OCI-LY1 (cell line): ENCODE measurements around the gene RGPD8.

Experiments
- EZH2 ChIP-seq: fragments of 200-600 bp; sonication (generic), shearing (Covaris generic); IDR thresholded peaks from 2 replicates; pipeline ENCODE4 v1.8.0; 2017; ENCODE audit warnings: borderline replicate concordance, mixed run types, mild to moderate bottlenecking, antibody characterized with exemption, low read length, moderate library complexity, mixed read lengths
- TF ChIP-seq, protein P1 (sequence below): fragments of 200-600 bp; sonication (generic), shearing (Covaris generic); IDR thresholded peaks from 2 replicates; pipeline ENCODE4 v1.5.1; 2017; ENCODE audit warnings: mild to moderate bottlenecking, antibody characterized with exemption, low read length, moderate library complexity, mixed read lengths

DNA sequence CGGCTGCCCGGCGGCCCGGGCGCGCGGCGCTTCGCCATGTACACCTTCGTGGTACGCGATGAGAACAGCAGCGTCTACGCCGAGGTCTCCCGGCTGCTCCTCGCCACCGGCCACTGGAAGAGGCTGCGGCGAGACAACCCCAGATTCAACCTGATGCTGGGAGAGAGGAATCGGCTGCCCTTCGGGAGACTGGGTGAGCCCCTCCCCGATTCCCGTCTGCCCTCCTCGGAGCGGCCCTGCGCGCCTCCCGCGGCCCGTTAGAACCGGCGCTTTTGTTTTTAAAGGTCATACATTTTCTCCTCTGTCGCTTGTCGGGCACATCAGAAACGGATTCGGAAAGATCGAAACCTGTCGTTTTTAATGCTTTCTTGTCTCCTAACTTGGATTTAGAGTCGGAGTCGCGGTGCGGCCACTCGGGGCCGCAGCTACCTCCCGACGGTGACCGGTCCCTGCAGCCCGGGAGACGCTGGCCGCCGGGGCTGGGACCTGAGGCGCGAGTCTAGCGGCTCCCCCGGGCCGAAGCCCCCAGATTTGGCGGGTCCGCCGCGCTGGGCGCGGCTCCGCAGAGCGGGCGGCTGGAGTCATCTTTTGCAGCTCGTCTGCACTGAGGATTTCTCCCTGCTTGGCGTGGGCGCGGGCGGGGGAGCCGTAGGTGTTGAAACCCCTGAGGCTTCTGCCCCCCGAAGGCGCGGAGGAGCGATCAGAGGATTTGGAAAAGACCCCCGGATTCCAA lies 49.0 kb upstream of the RGPD8 start:
- TF ChIP-seq, protein P1, sequence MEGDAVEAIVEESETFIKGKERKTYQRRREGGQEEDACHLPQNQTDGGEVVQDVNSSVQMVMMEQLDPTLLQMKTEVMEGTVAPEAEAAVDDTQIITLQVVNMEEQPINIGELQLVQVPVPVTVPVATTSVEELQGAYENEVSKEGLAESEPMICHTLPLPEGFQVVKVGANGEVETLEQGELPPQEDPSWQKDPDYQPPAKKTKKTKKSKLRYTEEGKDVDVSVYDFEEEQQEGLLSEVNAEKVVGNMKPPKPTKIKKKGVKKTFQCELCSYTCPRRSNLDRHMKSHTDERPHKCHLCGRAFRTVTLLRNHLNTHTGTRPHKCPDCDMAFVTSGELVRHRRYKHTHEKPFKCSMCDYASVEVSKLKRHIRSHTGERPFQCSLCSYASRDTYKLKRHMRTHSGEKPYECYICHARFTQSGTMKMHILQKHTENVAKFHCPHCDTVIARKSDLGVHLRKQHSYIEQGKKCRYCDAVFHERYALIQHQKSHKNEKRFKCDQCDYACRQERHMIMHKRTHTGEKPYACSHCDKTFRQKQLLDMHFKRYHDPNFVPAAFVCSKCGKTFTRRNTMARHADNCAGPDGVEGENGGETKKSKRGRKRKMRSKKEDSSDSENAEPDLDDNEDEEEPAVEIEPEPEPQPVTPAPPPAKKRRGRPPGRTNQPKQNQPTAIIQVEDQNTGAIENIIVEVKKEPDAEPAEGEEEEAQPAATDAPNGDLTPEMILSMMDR = no peak
- no peak for TF ChIP-seq EZH2
